GM19023 (cell line): ENCODE measurements around the gene TMEM52B.
"Not testable (repeated sequence)": the region's sequence is repeated elsewhere in the genome, so short reads cannot be mapped to it uniquely, and the experiment has no call there.

Experiments
- ATAC-seq: cut with Tn5 transposase; IDR thresholded peaks from one replicate; pipeline ENCODE4 v1.9.1; 2021; ENCODE audit warnings: mild to moderate bottlenecking, moderate library complexity; ENCODE audit not compliant: unreplicated experiment

TMEM52B gene

DNA sequence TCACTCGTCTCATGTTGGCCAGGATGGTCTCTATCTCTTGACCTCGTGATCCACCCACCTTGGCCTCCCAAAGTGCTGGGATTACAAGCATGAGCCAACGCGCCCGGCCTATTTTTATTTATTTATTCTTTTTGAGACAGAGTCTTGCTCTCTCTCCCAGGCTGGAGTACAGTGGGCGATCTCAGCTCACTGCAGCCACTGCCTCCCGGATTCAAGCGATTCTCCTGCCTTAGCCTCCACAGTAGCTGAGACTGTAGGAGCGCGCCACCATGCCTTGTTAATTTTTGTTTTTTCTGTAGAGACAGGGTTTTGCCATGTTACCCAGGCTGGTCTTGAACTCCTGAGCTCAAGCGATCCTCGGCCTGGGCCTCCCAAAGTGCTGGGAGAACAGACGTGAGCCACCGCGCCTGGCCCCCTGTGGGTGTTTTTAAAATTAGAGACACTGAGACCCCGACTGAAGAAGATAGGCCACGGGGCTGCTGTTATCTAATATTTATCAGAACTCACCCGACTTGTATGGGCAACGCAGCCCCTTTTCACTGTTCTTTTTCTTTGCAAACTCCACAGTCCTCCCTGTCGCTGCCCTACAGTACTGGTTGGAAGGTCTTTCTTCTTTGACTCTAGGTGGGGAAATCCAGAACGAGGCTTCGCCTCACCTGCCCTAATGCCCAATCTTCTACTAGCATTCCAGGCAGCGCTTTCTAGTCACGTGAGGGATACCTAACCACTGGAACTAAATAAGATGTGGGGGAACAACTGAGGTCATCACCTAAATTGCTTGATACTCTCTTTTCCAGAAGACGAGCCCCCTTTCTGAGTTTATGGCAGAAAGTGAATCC, 32.5 kb downstream of the TMEM52B start:
- no peak for ATAC-seq

GRCh38 chr12:10211940-10212738, 33.3 kb downstream of the TMEM52B start:
- ATAC-seq = peak; percentile 59

GRCh38 chr12:10212739-10213131, 33.9 kb downstream of the TMEM52B start, which contains the start of gene GABARAPL1:
Gene GABARAPL1, plus strand, starts transcription at chr12:10212877. Its CDS starts 253 bp downstream, at chr12:10213130.
- ATAC-seq = peak; percentile 71

- peak; percentile 54 for ATAC-seq
These were observed 34.6 kb downstream of the TMEM52B start for GRCh38 chr12:10213168-10214135.

DNA sequence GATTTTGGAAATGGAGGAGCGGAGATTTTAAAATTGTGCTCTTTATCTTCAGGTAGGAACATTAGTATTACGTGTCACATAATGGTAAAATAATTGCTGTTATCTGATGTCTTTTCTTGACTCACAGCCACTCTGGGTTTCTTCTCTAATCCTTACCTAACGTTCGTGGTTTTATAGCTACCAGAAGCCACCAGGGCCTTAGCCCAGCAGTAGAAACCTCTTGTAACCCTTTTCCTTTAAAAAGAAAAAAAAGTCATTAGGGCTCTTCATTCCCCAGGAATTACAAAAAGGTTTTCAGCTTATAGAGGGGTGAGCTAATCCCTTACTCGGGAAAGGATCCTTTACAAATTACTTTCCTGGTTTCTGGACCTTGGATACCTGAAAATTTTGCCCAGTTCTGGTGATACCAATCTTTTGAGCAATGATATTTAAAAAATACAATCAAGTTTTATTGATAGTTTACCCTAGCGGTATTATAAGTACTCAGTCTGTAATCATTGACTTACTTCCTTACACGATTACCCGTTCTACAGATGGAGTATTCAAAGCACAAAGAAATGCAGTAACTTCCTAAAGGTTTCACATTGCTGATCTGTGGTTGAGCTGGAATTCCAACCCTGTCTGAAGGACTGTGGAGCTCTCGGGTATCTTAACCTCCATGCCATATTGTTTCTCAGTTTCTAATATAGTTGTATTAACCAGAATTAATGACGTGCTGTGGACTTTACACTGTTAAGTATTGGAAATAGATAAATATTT, 35.5 kb downstream of the TMEM52B start:
- no peak for ATAC-seq

DNA sequence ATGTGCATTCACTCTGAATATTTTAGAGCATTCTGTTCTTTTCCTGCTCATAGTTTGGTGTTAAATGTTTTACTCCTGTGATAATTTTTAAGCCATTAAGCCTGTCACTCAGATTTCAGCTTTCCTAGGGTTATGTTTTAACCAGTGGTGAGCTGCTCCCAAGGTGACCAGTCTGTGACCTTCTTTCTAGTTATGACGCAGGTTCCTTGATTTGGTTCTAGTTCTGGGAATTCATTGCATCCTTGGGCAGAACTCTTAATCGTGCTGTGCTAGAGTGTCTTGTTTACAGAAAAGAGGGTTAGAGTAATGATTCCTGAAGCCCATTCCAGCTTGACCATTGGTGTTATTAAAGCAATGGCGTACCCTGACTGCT, 36.0 kb downstream of the TMEM52B start:
- ATAC-seq = no peak

GRCh38 chr12:10215436-10215835, 36.6 kb downstream of the TMEM52B start:
- no peak for ATAC-seq

GRCh38 chr12:10215946-10216345, 37.1 kb downstream of the TMEM52B start:
- ATAC-seq = not testable (repeated sequence)

- no peak for ATAC-seq
These were observed 39.2 kb downstream of the TMEM52B start for GRCh38 chr12:10218021-10218420.

DNA sequence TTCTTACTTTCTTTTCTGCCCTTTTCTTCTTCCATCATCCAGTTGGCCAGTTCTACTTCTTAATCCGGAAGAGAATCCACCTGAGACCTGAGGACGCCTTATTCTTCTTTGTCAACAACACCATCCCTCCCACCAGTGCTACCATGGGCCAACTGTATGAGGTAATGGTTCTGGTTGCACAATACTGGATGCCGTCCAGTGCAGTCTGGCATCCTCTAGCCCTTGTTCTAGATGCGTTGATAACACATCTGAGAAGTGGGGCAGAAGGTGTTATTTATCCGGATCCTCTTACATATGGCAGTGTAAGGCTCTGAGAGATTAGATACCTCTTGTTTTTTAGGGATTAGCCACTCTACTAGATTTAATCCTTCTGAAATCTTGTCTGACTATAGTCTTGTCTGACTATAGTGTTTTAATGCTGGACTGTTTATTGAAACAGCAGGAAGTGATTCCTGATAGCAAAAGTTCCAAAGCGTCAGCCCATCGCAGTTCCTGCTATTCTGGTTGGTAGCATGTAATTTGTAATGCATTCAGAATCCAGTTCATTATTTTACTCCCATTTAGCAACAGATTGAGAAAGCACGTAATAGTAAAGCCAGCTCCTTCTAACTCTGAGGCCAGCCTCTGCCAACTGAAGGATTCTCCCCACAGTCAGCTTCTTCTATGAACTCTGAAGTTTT, 41.7 kb downstream of the TMEM52B start:
- ATAC-seq = no peak

GRCh38 chr12:10221846-10222245, 43.0 kb downstream of the TMEM52B start:
- no peak for ATAC-seq

DNA sequence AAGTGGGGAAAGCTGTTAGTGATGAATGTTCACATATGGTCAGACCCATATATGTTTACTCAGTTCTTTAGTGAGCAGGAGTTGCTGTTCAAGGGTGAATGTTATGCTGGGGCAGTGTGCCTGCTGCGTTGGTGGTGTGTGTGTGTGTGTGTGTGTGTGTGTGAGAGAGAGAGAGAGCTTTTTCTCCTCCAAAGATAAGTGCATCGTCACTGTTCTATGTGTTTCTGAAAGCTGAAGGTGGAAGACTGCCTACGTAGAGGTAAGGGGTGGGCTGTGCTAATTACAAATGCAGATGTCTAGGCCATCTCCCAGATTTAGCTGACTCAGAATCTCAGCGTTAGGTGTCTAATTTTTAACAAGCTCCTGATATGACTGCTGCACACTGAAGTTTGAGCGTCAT, 44.4 kb downstream of the TMEM52B start:
- ATAC-seq = no peak

- ATAC-seq = not testable (repeated sequence)
These were observed 46.6 kb downstream of the TMEM52B start for GRCh38 chr12:10225426-10225825.

GRCh38 chr12:10226086-10226485, 47.3 kb downstream of the TMEM52B start:
- no peak for ATAC-seq

DNA sequence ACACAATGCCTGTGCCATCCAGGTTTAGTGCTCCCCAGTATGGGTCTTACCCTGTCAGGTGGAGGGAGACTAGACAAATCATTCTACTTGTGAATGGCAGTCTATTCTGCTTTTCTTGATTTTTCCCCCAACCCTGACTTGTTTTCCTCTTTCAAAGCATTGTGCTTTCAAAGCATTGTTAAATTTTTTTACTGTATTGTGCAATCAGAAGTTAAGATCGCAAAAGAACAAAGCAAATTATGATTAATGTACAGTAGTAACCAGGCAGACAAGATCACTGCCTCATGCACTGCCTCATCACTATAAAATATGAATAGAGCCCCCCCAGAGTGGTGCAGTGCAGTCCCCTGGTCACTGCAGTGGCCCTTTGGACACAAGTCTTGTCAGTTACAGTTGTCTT, 47.9 kb downstream of the TMEM52B start:
- no peak for ATAC-seq

- ATAC-seq = no peak
These were observed 48.8 kb downstream of the TMEM52B start for GRCh38 chr12:10227648-10228047.

DNA sequence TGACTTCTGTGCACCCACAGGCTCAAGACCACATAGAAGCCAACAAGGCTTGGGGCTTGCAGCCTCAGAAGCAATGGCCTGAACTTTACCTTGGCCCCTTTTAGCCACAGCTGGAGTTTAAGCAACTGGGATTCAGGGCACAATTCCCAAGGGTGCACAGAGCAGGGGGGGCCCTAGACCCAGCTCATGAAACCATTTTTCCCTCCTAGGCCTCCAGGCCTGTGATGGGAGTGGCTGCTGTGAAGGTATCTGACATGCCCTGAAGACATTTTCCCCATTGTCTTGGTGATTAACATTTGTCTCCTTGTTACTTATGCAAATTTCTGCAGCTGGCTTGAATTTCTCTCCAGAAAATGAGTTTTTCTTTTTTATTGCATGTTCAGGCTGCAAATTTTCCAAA, 55.7 kb downstream of the TMEM52B start:
- no peak for ATAC-seq

- ATAC-seq = no peak
These were observed 57.2 kb downstream of the TMEM52B start for GRCh38 chr12:10235761-10236631.

GRCh38 chr12:10236720-10237119, 57.9 kb downstream of the TMEM52B start:
- ATAC-seq = no peak
